HEK293 (cell line): ENCODE results near the gene LRRC8E.

Experiments
- BCL6B ChIP-seq: fragments of 450-650 bp; formaldehyde crosslinking; IDR thresholded peaks from 2 replicates; pipeline ENCODE4 v1.5.1; 2017; ENCODE audit warnings: missing biosample characterization, missing genetic modification characterization
- ELK4 ChIP-seq: IDR thresholded peaks from 2 replicates; pipeline ENCODE4 v1.6.1; 2011; ENCODE audit warnings: mild to moderate bottlenecking, low read depth, low read length, borderline replicate concordance
- GLI2 ChIP-seq: fragments of 450-650 bp; formaldehyde crosslinking; IDR thresholded peaks from 2 replicates; pipeline ENCODE4; 2017; ENCODE audit warnings: missing biosample characterization, missing genetic modification characterization, low read depth, borderline replicate concordance
- KLF10 ChIP-seq: fragments of 450-650 bp; IDR thresholded peaks from 2 replicates; pipeline ENCODE4 v1.5.1; 2018; ENCODE audit warnings: missing biosample characterization, mild to moderate bottlenecking, missing genetic modification characterization
- KLF9 ChIP-seq: fragments of 450-650 bp; formaldehyde crosslinking; IDR thresholded peaks from 2 replicates; pipeline ENCODE4 v1.5.1; 2016; ENCODE audit warnings: missing biosample characterization, missing genetic modification characterization, low read depth
- MEIS1 ChIP-seq: sonication (generic); formaldehyde crosslinking; IDR thresholded peaks from 2 replicates; pipeline ENCODE4 v1.8.1; 2022; ENCODE audit warnings: missing genetic modification reagents, mild to moderate bottlenecking, borderline replicate concordance
- MZF1 ChIP-seq: fragments of 450-650 bp; formaldehyde crosslinking; IDR thresholded peaks from 2 replicates; pipeline ENCODE4 v1.5.1; 2017; ENCODE audit warnings: missing biosample characterization, missing genetic modification characterization, borderline replicate concordance
- OVOL3 ChIP-seq: fragments of 450-650 bp; formaldehyde crosslinking; IDR thresholded peaks from 2 replicates; pipeline ENCODE4 v1.5.1; 2016; ENCODE audit warnings: missing biosample characterization, missing genetic modification characterization
- PATZ1 ChIP-seq: fragments of 450-650 bp; formaldehyde crosslinking; IDR thresholded peaks from 2 replicates; pipeline ENCODE4 v1.5.1; 2016; ENCODE audit warnings: missing biosample characterization, missing genetic modification characterization
- PRDM6 ChIP-seq: fragments of 450-650 bp; formaldehyde crosslinking; IDR thresholded peaks from 2 replicates; pipeline ENCODE4 v1.5.1; 2017; ENCODE audit warnings: missing biosample characterization, missing genetic modification characterization
- TCF7L2 ChIP-seq: IDR thresholded peaks from 2 replicates; pipeline ENCODE4 v1.6.1; 2011; ENCODE audit warnings: low read depth, mild to moderate bottlenecking, inconsistent platforms, low read length, moderate library complexity, borderline replicate concordance
- TRIM28 ChIP-seq: IDR thresholded peaks from 2 replicates; pipeline ENCODE4 v1.6.1; 2011; ENCODE audit warnings: low read length, control low read depth, borderline replicate concordance
- TSHZ1 ChIP-seq: fragments of 450-650 bp; formaldehyde crosslinking; IDR thresholded peaks from 2 replicates; pipeline ENCODE4 v1.5.1; 2016; ENCODE audit warnings: missing biosample characterization, missing genetic modification characterization, borderline replicate concordance
- ZEB2 ChIP-seq: fragments of 450-650 bp; formaldehyde crosslinking; IDR thresholded peaks from 2 replicates; pipeline ENCODE4 v1.5.1; 2016; ENCODE audit warnings: missing biosample characterization, missing genetic modification characterization
- ZFHX2 ChIP-seq: fragments of 450-650 bp; formaldehyde crosslinking; conservative IDR thresholded peaks from 2 replicates; pipeline ENCODE4 v1.5.1; 2016; ENCODE audit warnings: missing biosample characterization, missing genetic modification characterization
- ZNF10 ChIP-seq: fragments of 450-650 bp; formaldehyde crosslinking; IDR thresholded peaks from 2 replicates; pipeline ENCODE4 v1.5.1; 2017; ENCODE audit warnings: missing biosample characterization, missing genetic modification characterization
- ZNF138 ChIP-seq: fragments of 450-650 bp; formaldehyde crosslinking; IDR thresholded peaks from 2 replicates; pipeline ENCODE4 v1.5.1; 2016; ENCODE audit warnings: missing biosample characterization, missing genetic modification characterization, borderline replicate concordance
- ZNF274 ChIP-seq, 2 experiments: fragments of 200-500 bp in 1 of 2; fragments of 450-650 bp in 1 of 2; sonication (Bioruptor generic) in 1 of 2; formaldehyde crosslinking in 1 of 2; IDR thresholded peaks; 2 replicates each; pipeline versions ENCODE4 v1.5.1 to v1.6.1; 2014 to 2016; ENCODE audit warnings: borderline replicate concordance in 1 of 2, inconsistent platforms in 1 of 2, low read length in 1 of 2, missing biosample characterization in 1 of 2, missing genetic modification characterization in 1 of 2
- ZNF350 ChIP-seq: fragments of 450-650 bp; formaldehyde crosslinking; IDR thresholded peaks from 2 replicates; pipeline ENCODE4 v1.5.0; 2017; ENCODE audit warnings: missing biosample characterization, mild to moderate bottlenecking, missing genetic modification characterization
- ZNF473 ChIP-seq: fragments of 450-650 bp; formaldehyde crosslinking; IDR thresholded peaks from 2 replicates; pipeline ENCODE4 v1.5.1; 2017; ENCODE audit warnings: missing biosample characterization, missing genetic modification characterization
- ZNF558 ChIP-seq: fragments of 450-650 bp; formaldehyde crosslinking; IDR thresholded peaks from 2 replicates; pipeline ENCODE4 v1.5.1; 2016; ENCODE audit warnings: missing biosample characterization, missing genetic modification characterization
- ZNF585B ChIP-seq: fragments of 450-650 bp; formaldehyde crosslinking; IDR thresholded peaks from 2 replicates; pipeline ENCODE4 v1.5.1; 2016; ENCODE audit warnings: missing biosample characterization, missing genetic modification characterization
- ZNF626 ChIP-seq: fragments of 450-650 bp; sonication (Bioruptor Pico); formaldehyde crosslinking; IDR thresholded peaks from 2 replicates; pipeline ENCODE4 v1.5.1; 2018; ENCODE audit warnings: missing biosample characterization, missing genetic modification characterization, inconsistent platforms
- ZNF785 ChIP-seq: fragments of 450-650 bp; formaldehyde crosslinking; IDR thresholded peaks from 2 replicates; pipeline ENCODE4 v1.5.1; 2016; ENCODE audit warnings: missing biosample characterization, missing genetic modification characterization
- ZSCAN18 ChIP-seq: fragments of 450-650 bp; formaldehyde crosslinking; IDR thresholded peaks from 2 replicates; pipeline ENCODE4 v1.5.1; 2016; ENCODE audit warnings: missing biosample characterization, missing genetic modification characterization
- ZSCAN5A ChIP-seq: fragments of 450-650 bp; formaldehyde crosslinking; IDR thresholded peaks from 2 replicates; pipeline ENCODE4 v1.5.1; 2016; ENCODE audit warnings: missing biosample characterization, missing genetic modification characterization

The LRRC8E gene

GRCh38 chr19:7925171-7925851 is 37.0 kb downstream of the LRRC8E start (continued):
- no peak for TF ChIP-seq ZNF473 (tag by site-specific recombination)
- no peak for TF ChIP-seq ZNF350
- no peak for TF ChIP-seq ZNF785 (tag by site-specific recombination)
- TF ChIP-seq KLF10 (tag by site-specific recombination) = peak; percentile 78
- peak; percentile 90 for TF ChIP-seq ZFHX2 (tag by site-specific recombination)
- no peak for TF ChIP-seq ELK4
- no peak for TF ChIP-seq MZF1 (tag by site-specific recombination)
- peak; percentile 22; the same call in 1 of the 2 replicates for TF ChIP-seq KLF9
- no peak for TF ChIP-seq ZNF626 (tag by site-specific recombination)
- TF ChIP-seq ZNF138 (tag by site-specific recombination) = no peak
- TF ChIP-seq ZNF585B (tag by site-specific recombination) = no peak
- no peak for TF ChIP-seq ZNF558 (tag by site-specific recombination)
- TF ChIP-seq ZNF10 = peak; percentile 51; the same call in 1 of the 2 replicates
- TF ChIP-seq OVOL3 (tag by site-specific recombination) = no peak
- TF ChIP-seq PATZ1 (tag by site-specific recombination) = peak; percentile 53; the same call in 1 of the 2 replicates
- no peak for TF ChIP-seq TSHZ1 (tag by site-specific recombination)
- TF ChIP-seq TCF7L2 = no peak
- no peak for TF ChIP-seq ZNF274 (IDR thresholded peaks at IDR 0.05; ENCODE audit: low read length)
- TF ChIP-seq ZNF274 (tag by site-specific recombination; IDR thresholded peaks at IDR 0.05; ENCODE audit: borderline replicate concordance) = no peak
- TF ChIP-seq GLI2 = no peak
- no peak for TF ChIP-seq ZSCAN18
- 0 out of 2 replicates have a peak, but pooled peaks have one; percentile 26 for TF ChIP-seq ZEB2 (tag by site-specific recombination)
- no peak for TF ChIP-seq TRIM28
- TF ChIP-seq BCL6B (tag by site-specific recombination) = no peak
- TF ChIP-seq PRDM6 (tag by site-specific recombination) = no peak
- no peak for TF ChIP-seq ZSCAN5A (tag by site-specific recombination)
- no peak for TF ChIP-seq MEIS1 (CRISPR knock-in tag)
